HFF-Myc (cell line): ENCODE measurements around the gene TRIO.

ENCODE experiments used
- DNase-seq: peaks from one replicate; pipeline ENCODE4 v3.0.0-alpha.2; 2011; ENCODE audit warnings: low read depth; ENCODE audit errors: extremely low read depth
- H3K4me3 ChIP-seq: replicated peaks from 2 replicates; pipeline ENCODE4 v1.5.1; 2011; ENCODE audit warnings: low read depth, mild to moderate bottlenecking, control low read depth, low read length
- TF ChIP-seq, protein P1 (sequence below): IDR thresholded peaks from 2 replicates; pipeline ENCODE4 v1.5.1; 2012; ENCODE audit warnings: mild to moderate bottlenecking, low read depth, low read length, control low read depth; ENCODE audit errors: missing control alignments

TRIO gene

DNA sequence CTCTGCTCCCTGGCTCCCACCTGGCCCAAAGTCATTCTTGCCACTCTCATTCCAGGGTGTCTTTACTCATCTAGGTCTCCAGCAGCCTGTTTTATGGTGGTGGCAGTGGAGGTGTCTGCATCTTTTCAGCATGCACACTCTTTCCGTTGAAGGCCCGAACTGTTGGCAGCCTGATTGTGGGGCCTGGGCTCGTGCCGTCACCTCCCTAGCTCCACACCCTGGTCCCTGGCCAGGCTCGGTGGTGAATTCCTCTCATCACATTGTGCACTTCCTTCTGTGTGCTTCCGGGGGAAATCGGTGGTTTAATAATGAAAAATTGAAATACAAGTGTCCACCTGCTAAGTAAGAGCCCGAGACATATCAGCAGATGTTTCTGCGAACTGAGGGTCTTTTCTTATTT, 214.3 kb downstream of the TRIO start:
- no peak overlapping the region for H3K4me3 ChIP-seq
- DNase-seq, result no peak
- TF ChIP-seq, protein P1, sequence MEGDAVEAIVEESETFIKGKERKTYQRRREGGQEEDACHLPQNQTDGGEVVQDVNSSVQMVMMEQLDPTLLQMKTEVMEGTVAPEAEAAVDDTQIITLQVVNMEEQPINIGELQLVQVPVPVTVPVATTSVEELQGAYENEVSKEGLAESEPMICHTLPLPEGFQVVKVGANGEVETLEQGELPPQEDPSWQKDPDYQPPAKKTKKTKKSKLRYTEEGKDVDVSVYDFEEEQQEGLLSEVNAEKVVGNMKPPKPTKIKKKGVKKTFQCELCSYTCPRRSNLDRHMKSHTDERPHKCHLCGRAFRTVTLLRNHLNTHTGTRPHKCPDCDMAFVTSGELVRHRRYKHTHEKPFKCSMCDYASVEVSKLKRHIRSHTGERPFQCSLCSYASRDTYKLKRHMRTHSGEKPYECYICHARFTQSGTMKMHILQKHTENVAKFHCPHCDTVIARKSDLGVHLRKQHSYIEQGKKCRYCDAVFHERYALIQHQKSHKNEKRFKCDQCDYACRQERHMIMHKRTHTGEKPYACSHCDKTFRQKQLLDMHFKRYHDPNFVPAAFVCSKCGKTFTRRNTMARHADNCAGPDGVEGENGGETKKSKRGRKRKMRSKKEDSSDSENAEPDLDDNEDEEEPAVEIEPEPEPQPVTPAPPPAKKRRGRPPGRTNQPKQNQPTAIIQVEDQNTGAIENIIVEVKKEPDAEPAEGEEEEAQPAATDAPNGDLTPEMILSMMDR, result no peak

DNA sequence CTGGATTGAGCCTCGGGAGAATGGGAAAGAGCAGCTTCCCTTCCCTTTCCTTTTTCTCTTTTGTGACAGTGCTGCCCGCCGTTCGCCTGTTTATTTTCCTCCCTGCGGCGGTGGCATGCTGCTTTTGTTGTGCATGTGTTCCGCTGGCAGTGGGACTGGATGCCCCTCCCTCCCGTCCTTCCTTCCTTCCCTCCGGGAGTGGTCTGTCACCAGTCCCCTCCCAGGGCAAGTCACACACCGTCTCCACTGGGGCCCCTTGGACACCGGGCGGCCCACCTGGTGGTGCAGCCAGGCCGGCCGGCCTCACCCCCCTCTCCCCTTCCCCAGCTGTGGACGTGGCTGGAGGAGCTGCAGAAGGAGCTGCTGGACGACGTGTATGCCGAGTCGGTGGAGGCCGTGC, 214.7 kb downstream of the TRIO start:
- H3K4me3 ChIP-seq, result no peak overlapping the region
- TF ChIP-seq, protein P1, result no peak
- no peak for DNase-seq

GRCh38 chr5:14358536-14358935, 215.4 kb downstream of the TRIO start:
- no peak overlapping the region for H3K4me3 ChIP-seq
- TF ChIP-seq, protein P1, result no peak
- no peak for DNase-seq

DNA sequence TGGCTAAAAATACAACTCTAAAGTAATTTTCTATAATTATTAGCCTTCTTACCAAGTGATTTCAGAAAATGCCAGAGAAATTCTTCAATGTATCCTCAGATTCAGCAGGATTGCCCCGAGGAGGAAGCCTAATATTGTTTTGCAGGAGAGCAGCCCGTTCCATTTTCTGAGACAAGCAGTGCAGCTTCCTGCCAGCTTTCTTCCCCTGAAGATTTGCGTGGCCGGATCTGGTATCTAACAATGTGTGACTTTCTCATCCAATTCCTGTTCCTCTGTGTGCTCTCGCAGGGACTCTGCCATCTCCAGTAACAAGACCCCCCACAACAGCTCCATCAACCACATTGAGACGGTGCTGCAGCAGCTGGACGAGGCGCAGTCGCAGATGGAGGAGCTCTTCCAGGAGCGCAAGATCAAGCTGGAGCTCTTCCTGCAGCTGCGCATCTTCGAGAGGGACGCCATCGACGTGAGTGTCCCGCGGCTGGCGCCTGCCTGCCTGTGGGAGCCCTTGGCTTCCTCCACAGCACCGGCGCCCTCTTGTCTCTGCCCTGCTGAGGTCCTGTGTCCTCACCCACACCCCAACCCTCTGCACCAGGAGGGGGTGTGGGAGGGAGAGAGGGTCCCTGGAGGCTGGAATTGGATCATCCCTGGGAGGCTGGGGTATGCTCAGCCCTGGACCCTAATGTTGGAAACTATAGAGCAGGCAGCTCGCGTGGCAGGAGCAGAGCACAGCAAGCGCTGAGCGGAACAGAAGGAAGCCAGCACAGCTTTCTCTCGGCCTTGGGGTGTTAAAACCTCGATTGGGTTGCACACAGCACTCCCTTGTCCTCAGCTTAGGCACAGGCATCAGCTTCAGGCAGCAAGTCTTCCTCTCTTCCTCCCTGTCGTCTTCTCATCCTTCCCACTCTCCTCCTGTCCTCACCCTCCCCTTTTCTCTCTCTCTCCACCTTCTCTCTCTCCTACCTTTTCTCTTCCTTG, 216.2 kb downstream of the TRIO start:
- no peak for DNase-seq
- no peak overlapping the region for H3K4me3 ChIP-seq
- TF ChIP-seq, protein P1, result no peak

- TF ChIP-seq, protein P1, result no peak
- no peak for DNase-seq
- H3K4me3 ChIP-seq, result no peak overlapping the region
Measured at GRCh38 chr5:14362491-14362890, 219.3 kb downstream of the TRIO start.

DNA sequence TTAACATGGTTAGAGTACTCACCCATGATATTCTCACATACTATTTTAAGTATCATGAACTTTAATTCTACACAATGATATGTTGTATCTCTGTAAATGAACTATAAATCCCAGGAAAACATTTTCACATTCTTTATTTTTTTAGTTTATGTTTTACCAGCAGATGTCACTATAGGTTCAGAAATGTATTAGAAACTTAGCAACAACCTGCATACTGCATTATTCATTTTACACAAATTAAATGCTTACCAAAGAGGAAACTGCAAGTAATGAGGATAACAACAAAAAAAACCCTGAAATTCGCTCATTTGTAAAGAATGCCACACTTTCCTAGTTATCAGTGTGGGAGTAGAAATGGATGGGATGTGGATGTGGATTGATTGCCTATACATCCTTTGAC, 221.0 kb downstream of the TRIO start:
- no peak for DNase-seq
- H3K4me3 ChIP-seq, result no peak overlapping the region
- TF ChIP-seq, protein P1, result no peak
